ENCODE data around the gene SH2D7. TPM values are rescaled to one million over a fixed set of nuclear protein-coding genes. Genes with fewer than 3 reads are reported as not detected.
A peak's percentile ranks its signal among the peaks of the same experiment; 100 is the strongest.

The SH2D7 gene
- total and polyA plus RNA-seq, 5 donors, result 0.02 TPM; not detected in 4

DNA sequence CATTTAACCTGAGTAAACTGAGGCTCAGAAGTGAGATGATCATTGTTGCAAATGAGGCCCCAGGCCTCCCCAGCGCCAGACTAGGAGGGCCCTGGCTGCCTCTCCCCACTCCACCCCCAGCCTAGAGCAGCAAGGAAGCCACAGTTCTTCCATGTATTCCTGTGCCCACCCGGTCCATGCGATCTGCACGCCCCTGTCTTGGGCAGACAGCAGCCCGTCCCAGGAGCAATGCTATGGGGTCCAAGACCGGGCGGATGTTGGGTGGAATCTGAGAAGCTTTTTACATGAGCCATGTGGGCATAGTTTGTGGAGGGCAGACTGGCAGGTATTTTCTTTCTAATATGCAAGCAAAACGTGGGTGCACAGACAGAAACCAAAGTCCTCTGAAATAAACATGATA is 15.1 kb downstream of the SH2D7 start:
- WGBS, result 93% methylated on average over 8 of the region's 8 CpGs
- H3K4me3 ChIP-seq (ENCODE audit: low read length), result no peak overlapping the region
- peak in 1 of 3 donors; percentile 26 for DNase-seq
- H3K9me3 ChIP-seq (ENCODE audit: control insufficient read depth, low read length), result no peaks in the 10 kb centered on the region
- no peaks in the 10 kb centered on the region for H3K27me3 ChIP-seq (ENCODE audit: control insufficient read depth, insufficient read depth)
- ATAC-seq, result no peak
- H3K4me1 ChIP-seq (ENCODE audit: control insufficient read depth, insufficient read depth, low read length), result no peaks in the 10 kb centered on the region
- H3K27ac ChIP-seq (ENCODE audit: low read length), result no peak overlapping the region
- intact Hi-C loops (cut with DNase I), result loop anchor here in 2 of 4 donors (10.0 kb wide), 2 partner anchors 93 to 103 kb away; no protein-coding TSS in a partner anchor

DNA sequence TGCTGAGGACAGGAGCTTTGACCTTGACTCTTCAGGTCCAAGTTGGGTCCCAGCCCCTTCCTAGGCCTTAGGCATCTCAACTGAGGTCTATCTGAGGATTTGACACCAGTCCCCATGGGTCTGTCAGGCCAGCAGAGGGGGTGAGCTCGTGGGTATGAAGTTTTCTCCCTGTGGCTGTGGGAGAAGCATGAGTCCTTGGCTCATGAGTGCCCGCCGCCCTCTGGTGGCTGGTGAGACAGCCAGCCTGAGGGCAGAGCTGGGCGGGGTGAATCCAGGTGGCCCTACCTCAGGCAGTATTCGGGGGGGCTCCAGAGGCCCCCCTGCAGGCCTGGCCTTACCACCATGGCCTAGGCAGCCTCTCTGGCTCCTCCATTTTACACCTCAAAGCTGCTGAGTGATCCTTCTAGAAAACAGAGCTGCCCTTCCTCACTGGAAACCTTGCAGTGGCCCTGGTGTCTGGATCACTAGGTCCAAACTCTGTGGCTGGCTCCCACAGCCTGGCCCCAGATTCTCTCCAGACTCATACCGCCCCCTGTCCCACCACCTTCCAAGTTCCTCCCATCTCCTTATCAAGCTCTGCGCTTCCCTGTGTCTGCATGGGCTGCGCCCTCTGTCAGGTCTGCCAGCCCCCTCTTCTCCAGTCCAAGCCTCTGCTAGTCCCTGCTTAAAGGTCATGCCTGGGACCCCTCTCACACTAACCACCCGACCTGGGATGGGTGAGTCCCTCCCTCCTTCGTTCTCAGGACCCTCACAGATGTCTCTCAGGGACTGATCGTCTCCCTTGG is 16.1 kb downstream of the SH2D7 start:
- DNase-seq (peak; percentile 85 to 95 (median 93)), ATAC-seq (peak; percentile 88 to 89)
- intact Hi-C loops (cut with DNase I), result loop anchor here (2.0 to 10.0 kb wide), 4 partner anchors 94 to 150 kb away; no protein-coding TSS in a partner anchor
- Histone ChIP-seq H3K9me3 (ENCODE audit: control insufficient read depth, low read length) (no peaks in the 10 kb centered on the region), H3K27ac (ENCODE audit: low read length) (no peak overlapping the region), H3K4me3 (ENCODE audit: low read length) (no peak overlapping the region), H3K4me1 (ENCODE audit: control insufficient read depth, insufficient read depth, low read length) (no peaks in the 10 kb centered on the region), H3K27me3 (ENCODE audit: control insufficient read depth, insufficient read depth) (no peaks in the 10 kb centered on the region)
- WGBS, result 44% methylated on average over 11 of the region's 11 CpGs

DNA sequence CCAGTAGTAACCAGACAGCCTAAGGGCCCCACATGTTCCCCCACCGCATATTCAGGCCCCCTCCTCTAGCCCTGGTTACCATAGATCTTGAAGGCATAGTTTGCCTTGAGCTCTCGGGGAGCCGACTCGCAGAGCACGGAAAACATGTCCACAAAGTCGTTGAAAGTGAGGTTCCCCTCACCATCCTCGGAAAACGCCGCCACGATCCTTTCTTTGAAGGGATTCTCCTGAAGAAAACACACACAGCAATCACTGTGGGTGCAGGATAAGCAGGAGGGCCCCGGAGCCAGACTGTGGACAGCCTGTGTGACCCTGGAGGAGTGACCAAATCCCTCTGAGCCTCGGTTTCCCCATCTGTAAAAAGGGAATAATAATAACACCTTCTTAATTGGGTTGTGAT is 16.8 kb downstream of the SH2D7 start:
- H3K27ac ChIP-seq (ENCODE audit: low read length), result no peak overlapping the region
- H3K9me3 ChIP-seq (ENCODE audit: control insufficient read depth, low read length), result no peaks in the 10 kb centered on the region
- DNase-seq, result no peak
- intact Hi-C loops (cut with DNase I), result loop anchor here (2.0 to 10.0 kb wide), 4 partner anchors 94 to 150 kb away; no protein-coding TSS in a partner anchor
- WGBS, result 90% methylated on average over 12 of the region's 12 CpGs
- H3K4me1 ChIP-seq (ENCODE audit: control insufficient read depth, insufficient read depth, low read length), result no peaks in the 10 kb centered on the region
- ATAC-seq, result no peak
- H3K27me3 ChIP-seq (ENCODE audit: control insufficient read depth, insufficient read depth), result no peaks in the 10 kb centered on the region
- H3K4me3 ChIP-seq (ENCODE audit: low read length), result no peak overlapping the region

DNA sequence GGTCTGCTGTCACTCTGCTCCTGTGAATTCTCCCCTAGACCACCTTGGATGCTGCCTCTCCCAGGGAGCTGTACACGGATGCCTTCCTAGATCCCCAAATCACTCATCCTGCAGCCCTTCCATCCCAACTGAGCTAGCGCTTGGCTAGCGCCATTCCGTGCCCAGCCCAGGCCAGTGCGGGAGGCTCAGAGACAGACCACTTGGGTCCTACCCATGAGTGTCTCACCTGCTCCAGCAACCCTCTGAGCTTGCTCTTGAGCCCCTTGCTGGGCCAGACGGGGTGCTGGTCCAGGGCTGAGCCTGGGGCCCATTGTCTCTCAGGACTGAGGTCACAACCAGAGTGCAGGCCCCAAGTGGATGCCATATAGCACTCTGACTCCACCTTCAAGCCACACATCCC is 17.7 kb downstream of the SH2D7 start:
- Histone ChIP-seq H3K27me3 (ENCODE audit: control insufficient read depth, insufficient read depth) (no peaks in the 10 kb centered on the region), H3K9me3 (ENCODE audit: control insufficient read depth, low read length) (no peaks in the 10 kb centered on the region), H3K27ac (ENCODE audit: low read length) (no peak overlapping the region), H3K4me3 (ENCODE audit: low read length) (no peak overlapping the region), H3K4me1 (ENCODE audit: control insufficient read depth, insufficient read depth, low read length) (no peaks in the 10 kb centered on the region)
- intact Hi-C loops (cut with DNase I), result loop anchor here (2.0 to 10.0 kb wide), 6 partner anchors 82 to 315 kb away; no protein-coding TSS in a partner anchor
- DNase-seq (peak in 1 of 3 donors; percentile 27), ATAC-seq (no peak)
- 93% methylated on average over 6 of the region's 6 CpGs for WGBS

DNA sequence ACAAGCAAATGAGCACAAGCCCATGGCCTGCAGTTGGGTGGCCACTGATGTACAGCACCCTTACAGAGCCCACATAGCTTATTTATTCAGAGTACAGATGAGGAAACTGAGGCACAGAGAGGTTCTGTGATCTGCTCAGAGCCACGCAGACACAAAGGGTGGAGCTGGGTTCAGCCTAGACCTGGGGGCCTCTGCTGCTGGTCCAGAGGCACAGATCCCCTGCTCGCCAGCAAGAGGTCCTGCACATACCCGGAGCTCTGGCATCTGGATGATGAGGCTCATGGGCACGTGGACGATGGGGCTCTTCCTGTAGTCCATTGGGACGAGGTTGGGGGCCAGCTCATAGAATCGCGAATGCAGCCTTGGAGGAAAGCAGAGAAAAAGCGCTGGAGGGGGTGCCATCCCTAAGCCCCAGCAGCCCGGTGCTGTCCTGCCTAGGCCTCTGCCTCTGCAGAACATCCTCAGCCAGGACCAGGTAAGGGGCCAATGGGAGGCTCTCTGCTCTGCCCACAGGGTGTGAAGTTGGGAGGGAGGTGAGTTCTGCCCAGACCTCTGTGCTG is 18.6 kb downstream of the SH2D7 start:
- DNase-seq (peak in 1 of 3 donors; percentile 15), ATAC-seq (no peak)
- Histone ChIP-seq H3K4me1 (ENCODE audit: control insufficient read depth, insufficient read depth, low read length) (no peaks in the 10 kb centered on the region), H3K4me3 (ENCODE audit: low read length) (no peak overlapping the region), H3K27ac (ENCODE audit: low read length) (no peak overlapping the region), H3K9me3 (ENCODE audit: control insufficient read depth, low read length) (no peaks in the 10 kb centered on the region), H3K27me3 (ENCODE audit: control insufficient read depth, insufficient read depth) (no peaks in the 10 kb centered on the region)
- intact Hi-C loops (cut with DNase I), result loop anchor here (2.0 to 10.0 kb wide), 6 partner anchors 81 to 314 kb away; no protein-coding TSS in a partner anchor
- WGBS, result 91% methylated on average over 10 of the region's 10 CpGs

DNA sequence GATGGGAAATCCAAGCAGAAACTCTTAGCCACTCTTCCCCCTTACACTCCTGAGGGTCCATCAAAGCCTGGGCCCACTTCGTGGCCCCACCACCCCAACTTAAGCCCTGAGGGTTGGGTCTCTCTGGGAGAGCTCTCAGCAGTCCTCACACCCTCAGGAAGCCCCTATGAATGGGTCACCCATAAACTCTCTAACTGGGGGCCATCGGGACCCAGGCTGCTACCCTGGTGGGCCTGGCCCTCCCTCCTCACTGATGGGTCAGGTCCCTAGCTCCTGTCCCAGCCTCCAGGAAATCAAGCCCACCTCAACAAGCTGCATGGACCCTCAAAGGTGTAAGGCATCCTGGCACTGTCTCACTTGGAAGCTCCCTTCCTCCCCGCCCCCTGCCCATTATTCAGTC is 19.4 kb downstream of the SH2D7 start:
- ATAC-seq, result no peak
- no peaks in the 10 kb centered on the region for H3K27me3 ChIP-seq (ENCODE audit: control insufficient read depth, insufficient read depth)
- 90% methylated on average over 3 of the region's 3 CpGs for WGBS
- no peak overlapping the region for H3K27ac ChIP-seq (ENCODE audit: low read length)
- H3K4me1 ChIP-seq (ENCODE audit: control insufficient read depth, insufficient read depth, low read length), result no peaks in the 10 kb centered on the region
- H3K9me3 ChIP-seq (ENCODE audit: control insufficient read depth, low read length), result no peaks in the 10 kb centered on the region
- intact Hi-C loops (cut with DNase I), result loop anchor here (1.0 to 10.0 kb wide), 7 partner anchors 81 to 313 kb away; no protein-coding TSS in a partner anchor
- H3K4me3 ChIP-seq (ENCODE audit: low read length), result no peak overlapping the region
- peak in 1 of 3 donors; percentile 7 for DNase-seq

DNA sequence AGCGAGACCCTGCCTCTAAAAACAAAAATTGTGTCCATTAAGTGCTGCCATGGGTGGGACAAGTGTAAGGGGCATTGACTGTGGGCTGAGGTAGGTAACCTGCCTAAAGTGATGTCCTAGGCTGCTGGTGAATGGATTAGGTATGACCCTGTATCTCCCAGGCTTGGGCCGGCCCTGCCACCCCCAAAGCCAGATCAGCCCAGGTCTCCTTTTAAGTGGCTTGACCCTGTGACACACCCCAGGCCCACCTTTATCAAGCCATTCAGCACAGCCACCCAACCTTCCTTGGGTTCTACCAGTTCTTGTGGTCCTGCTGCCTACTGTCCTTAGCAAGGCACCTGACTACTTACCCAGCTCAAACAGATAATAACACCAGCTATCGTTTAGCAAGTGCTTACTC is 20.2 kb downstream of the SH2D7 start:
- Histone ChIP-seq H3K9me3 (ENCODE audit: control insufficient read depth, low read length) (no peaks in the 10 kb centered on the region), H3K4me1 (ENCODE audit: control insufficient read depth, insufficient read depth, low read length) (no peaks in the 10 kb centered on the region), H3K27me3 (ENCODE audit: control insufficient read depth, insufficient read depth) (no peaks in the 10 kb centered on the region), H3K27ac (ENCODE audit: low read length) (no peak overlapping the region), H3K4me3 (ENCODE audit: low read length) (no peak overlapping the region)
- no peak for ATAC-seq
- peak in 1 of 3 donors; percentile 23 for DNase-seq
- intact Hi-C loops (cut with DNase I), result loop anchor here (1.0 to 10.0 kb wide), 6 partner anchors 80 to 312 kb away; no protein-coding TSS in a partner anchor
- WGBS, result 69% methylated on average over 3 of the region's 3 CpGs

DNA sequence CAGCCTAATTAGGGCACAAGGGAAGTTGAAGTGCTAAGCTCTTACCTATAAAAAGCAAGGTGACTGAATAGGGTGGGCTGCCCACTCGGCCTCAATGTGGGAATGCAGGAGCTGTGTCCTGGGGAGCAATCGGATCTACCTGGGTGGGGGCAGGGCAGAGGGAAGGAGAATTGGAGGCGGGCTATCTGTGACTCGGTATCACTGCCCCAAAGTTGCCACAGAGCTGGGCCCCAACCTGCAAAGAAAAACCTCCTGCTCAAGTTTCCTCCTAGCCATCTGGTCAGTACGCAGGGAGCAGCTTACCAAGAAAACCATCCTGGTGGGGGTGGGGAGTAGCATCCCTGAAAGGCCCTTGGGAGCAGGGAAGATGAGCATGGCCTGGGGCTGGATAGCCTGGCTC is 28.2 kb downstream of the SH2D7 start:
- no peak overlapping the region for H3K27ac ChIP-seq (ENCODE audit: low read length)
- 79% methylated on average over 5 of the region's 5 CpGs for WGBS
- intact Hi-C loops (cut with DNase I), result loop anchor here in 1 of 4 donors (10.0 kb wide), 1 partner anchor 304 kb away; no protein-coding TSS in a partner anchor
- no peaks in the 10 kb centered on the region for H3K27me3 ChIP-seq (ENCODE audit: control insufficient read depth, insufficient read depth)
- ATAC-seq, result no peak
- H3K4me3 ChIP-seq (ENCODE audit: low read length), result no peak overlapping the region
- DNase-seq, result no peak
- H3K4me1 ChIP-seq (ENCODE audit: control insufficient read depth, insufficient read depth, low read length), result no peaks in the 10 kb centered on the region
- H3K9me3 ChIP-seq (ENCODE audit: control insufficient read depth, low read length), result no peaks in the 10 kb centered on the region

DNA sequence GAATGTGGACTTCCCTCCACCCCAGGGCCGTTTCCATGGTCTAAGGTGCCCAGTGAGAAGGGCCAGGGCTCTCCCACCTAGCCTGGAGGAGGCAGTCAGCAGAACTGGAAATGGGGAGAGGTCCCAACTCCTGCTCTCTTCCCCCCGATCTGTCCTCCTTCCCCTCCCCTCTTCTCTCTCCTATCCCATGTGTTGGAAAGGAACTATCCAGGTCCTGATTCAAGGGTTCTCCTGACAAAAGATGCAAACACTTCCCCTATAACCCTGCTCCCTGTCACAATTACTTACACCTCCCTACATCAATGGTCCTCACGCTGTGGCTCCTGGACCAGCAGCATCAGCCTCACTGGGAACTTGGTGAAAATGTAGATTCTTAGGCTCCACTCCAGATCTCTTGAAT is 32.9 kb downstream of the SH2D7 start:
- Histone ChIP-seq H3K4me1 (ENCODE audit: control insufficient read depth, insufficient read depth, low read length) (no peaks in the 10 kb centered on the region), H3K27ac (ENCODE audit: low read length) (no peak overlapping the region), H3K27me3 (ENCODE audit: control insufficient read depth, insufficient read depth) (no peaks in the 10 kb centered on the region), H3K9me3 (ENCODE audit: control insufficient read depth, low read length) (no peaks in the 10 kb centered on the region), H3K4me3 (ENCODE audit: low read length) (no peak overlapping the region)
- DNase-seq (no peak), ATAC-seq (no peak)
- intact Hi-C loops (cut with DNase I), result loop anchor here in 2 of 4 donors (5.0 to 10.0 kb wide), 2 partner anchors 117 to 300 kb away; no protein-coding TSS in a partner anchor
- WGBS, result 78% methylated on average over 3 of the region's 3 CpGs

DNA sequence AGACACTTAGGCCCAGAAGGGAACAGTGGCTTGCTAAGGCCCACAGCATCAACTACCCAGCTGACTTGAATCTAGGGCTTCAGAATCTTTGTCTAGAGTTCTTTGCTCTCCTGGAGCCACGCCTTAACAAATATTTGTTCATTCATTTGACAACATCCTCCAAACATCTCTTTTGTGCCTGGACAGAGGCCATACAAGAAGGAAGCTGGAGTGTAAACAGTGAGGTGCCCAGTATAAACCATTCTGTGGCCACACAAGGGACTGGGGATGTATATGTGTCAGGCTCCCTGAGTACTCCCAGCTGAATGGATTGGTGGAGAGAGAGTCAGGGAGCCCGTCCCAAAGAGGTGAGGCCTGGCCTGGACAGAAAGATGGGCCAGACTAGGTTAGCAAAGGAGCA is 35.5 kb downstream of the SH2D7 start:
- ATAC-seq (no peak), DNase-seq (no peak)
- H3K4me3 ChIP-seq (ENCODE audit: low read length), result no peak overlapping the region
- no peak overlapping the region for H3K27ac ChIP-seq (ENCODE audit: low read length)
- 90% methylated on average over 2 of the region's 2 CpGs for WGBS
- no peaks in the 10 kb centered on the region for H3K4me1 ChIP-seq (ENCODE audit: control insufficient read depth, insufficient read depth, low read length)
- no peaks in the 10 kb centered on the region for H3K27me3 ChIP-seq (ENCODE audit: control insufficient read depth, insufficient read depth)
- no peaks in the 10 kb centered on the region for H3K9me3 ChIP-seq (ENCODE audit: control insufficient read depth, low read length)
- intact Hi-C loops (cut with DNase I), result loop anchor here in 2 of 4 donors (5.0 to 10.0 kb wide), 2 partner anchors 114 to 297 kb away; no protein-coding TSS in a partner anchor

Measured in right cardiac atrium (tissue), 5 donors.